ENCODE data around the gene IQCH.

IQCH gene

DNA sequence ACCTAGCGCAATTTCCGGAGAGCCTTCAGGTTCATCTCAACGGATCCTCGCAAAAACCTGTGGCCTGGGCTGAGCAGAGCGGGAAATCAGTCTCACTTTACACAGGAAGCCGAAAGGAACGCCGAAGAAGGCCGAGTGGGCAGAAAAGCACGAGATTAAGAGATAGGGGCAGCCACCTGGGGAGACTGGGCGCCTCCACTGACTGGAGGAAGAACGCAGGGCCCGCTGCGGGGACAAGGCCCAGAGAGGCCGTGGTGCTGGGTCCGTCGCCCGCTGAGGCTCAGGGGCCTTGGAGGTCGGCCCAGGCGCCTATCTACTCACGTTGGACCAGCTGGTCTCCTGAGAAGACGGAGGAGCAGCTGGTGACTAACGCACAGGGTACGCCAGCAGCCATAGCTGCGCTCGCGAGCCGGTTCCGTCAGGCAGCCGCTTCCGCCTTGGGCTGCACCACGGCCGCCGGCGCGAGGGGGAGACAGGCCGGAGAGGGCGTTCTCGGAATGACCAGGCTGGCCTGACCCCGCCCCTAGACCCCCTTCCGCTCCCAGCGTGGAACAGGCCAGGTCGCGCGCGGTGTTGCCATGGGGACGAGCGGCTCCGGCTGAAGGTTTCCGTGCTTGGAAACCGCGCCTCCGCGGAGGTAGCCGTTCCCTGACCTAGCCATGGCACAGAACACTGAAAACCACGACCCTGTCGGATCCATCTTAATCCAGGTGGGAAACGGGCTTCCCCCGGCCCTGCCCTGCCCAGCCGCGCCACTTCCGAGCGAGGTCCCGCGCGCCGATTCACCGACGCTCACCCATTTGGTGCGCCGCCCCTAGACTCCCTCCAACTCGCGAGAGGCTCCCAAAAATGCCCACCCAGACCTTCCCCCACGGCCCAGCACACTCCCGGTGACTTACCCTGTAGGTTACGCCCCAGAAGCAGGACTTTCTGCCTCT, at the start of gene IQCH, which contains the start of gene AAGAB:
IQCH (plus strand) TSS at position 549 of the 938 bp plus-strand sequence; CDS start at position 660, 111 bp downstream.
AAGAB (minus strand) TSS at position 424 of the 938 bp plus-strand sequence; CDS start at position 394, 30 bp downstream.
- DNase-seq (ENCODE audit: low read depth in 2 of 2): peak; percentile 98 to 99

DNA sequence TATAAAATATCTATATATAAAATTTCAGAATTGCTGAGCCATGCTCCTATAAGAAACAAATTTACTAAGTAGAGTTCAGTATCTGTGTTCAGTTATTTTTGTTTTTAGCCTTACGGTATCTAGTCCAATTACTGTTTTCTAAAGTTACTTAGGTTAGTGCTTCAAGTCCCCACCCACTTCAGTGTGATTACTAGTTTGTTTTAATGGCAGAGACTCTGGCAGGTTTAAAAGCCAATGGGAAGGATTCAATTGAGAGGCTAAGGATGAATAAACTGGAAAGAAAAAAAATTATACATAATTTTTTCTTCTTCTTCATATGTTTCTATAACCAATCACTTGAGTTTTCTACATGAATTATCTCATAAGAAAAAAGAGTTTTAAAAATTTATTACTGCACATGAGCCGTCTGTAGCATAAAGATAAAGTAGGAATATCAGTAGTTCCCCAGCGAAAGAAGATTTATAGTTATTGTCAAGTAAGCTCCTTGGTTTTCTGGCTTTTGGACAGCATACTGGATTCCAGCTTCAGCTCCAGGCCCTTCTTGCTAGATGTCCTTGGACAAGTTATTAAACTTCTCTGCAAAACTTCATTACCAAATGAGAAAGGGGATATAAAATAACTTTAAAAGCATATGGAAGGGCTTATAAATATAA, 46.9 kb upstream of the IQCH start:
- no peak for DNase-seq (ENCODE audit: low read depth in 2 of 2)

DNA sequence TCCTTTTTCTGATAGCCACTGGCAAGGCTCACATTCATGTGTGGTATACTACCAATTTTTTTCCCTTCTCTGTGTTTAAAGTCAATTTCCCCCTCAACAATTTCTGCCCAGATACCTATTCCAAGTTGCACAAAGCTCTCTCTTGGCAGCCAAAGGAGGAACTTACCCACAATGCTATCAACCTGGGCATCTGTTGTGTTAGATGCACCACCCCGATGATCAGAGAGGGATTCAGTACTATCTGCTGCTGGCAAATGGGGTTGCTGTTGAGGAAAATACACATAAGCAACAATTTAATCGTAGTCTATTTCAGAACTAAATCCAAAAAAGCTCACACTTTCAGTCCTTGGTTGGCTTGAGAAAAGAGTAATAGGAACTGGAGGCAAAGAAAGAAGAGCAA, 46.2 kb upstream of the IQCH start:
- DNase-seq (ENCODE audit: low read depth in 2 of 2): no peak

DNA sequence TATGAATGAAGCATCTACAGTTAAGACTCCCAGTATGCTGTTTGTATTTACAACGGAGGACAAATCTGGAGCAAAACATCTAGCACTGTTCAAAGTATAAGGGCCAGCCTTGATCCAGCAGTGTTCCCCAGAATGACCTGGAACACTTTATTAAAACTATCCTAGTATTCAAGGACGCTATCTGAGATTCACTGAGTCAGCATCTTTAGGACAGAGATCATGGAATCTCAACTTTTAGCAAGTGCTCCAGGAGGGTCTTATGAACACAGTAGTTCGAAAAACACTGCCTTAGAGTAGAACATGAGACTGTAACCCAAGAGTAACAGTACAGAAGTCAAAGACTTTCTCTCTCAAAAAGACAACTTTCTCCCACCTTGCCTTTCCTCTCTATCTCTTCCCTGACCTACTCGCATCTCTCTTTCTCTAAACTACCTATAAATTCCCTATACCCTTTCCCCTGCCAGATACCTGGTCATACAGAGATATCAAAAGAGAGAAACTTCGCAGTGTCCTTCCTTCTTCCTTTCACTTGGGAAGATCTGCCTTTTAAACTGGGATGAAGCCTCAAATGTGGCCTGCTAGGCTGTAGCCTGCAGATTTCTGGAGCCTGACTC, 43.9 kb upstream of the IQCH start:
- no peak for DNase-seq (ENCODE audit: low read depth in 2 of 2)

DNA sequence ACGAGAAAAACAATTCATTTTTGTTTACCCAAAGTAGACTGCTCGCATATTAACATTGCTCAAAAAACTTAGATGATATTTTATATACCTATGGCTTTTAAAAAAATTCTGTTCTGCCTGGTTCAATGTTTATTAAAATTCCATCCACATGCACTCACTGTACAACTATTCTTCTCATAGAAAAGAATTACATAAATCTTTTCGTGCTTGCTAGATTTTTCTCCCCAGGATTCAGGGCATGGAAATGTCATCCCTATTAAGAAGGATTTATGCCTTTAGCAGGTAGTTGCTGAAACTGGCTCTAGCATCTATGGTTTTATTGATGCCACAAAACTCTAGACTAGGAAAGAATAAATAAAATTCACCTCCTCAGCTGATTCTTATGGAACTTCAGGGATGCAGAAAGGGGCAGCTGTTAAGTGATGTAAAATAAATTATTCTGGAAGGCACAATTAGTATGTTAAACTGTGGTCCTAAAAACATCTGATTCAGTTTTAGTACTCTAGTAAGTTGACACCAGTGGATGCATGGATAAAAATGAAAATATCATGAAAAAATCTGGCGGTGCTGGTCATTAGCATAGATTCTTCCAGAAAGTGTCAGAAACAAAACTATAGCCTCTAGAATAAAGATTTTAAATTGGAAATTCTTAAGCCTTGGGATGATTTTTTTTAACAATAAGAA, 41.8 kb upstream of the IQCH start:
- no peak for DNase-seq (ENCODE audit: low read depth in 2 of 2)

DNA sequence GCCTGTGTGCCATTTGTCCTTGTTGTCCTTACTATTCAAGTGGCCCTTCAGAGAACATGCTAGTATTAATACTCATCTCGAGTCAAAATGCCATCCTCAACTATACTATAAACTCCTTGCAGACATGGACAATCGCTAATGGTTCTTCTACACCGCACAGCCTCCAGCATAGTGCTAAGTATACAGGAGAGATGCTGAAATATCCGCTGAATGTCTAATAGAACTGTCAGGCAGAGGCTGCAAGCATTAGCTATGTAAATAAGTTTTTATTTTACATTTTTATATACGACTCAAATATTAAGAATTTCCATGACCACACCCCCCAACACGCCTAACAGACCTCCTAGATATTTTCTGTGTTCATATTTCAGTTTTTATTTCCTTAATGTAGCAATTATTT, 39.5 kb upstream of the IQCH start:
- DNase-seq (ENCODE audit: low read depth in 2 of 2): no peak

DNA sequence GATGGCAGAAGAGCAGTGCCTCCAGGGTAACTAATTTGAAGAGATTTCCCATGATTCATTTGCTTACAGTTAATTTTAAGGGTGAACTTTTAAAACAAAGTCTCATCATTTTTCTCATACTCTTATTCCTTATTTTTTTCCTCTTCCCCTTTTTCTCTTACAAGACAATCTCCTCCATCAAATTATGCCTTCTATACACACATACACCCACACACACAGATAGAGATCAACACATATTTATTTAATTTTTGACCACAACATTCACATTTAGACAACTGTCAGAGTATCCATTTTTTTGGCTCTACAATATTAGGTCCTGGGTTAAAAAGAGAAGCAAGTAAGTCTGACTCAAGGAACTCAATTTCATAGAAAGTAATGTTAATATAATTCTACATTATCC, 37.7 kb upstream of the IQCH start:
- no peak for DNase-seq (ENCODE audit: low read depth in 2 of 2)

DNA sequence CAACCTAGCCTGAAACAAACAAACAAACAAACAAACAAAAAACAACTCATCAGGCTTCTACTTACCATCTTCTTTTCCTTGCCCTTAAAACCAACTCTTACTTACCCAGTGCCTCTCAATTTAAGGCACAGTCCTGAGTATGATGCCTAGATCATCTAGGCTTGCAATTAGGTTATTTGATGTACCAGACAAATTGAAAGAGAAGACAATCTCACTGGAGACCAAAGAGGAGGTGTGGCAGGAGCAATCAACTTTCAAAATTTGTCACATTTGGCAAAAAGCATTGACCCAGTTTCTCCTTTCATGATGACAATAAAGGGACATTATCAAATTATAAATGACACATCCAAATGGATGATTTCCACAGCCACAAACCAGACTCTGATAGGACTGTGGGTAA, 36.2 kb upstream of the IQCH start:
- no peak for DNase-seq (ENCODE audit: low read depth in 2 of 2)

DNA sequence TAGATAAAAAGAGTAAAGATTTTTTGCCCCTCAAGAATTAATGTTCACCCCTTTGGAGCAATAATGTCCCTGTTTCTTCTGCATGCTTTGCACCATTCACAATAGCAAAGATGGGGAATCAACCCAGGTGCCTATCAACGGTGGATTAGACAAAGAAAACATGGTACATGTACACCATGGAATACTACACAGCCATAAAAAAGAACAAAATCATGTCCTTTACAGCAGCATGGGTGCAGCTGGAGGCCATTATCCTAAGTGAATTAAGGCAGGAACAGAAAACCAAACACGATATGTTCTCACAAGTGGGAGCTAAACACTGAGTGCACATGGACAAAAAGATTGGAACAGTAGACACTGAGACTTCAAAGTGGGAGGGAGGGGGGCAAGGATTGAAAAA, 35.3 kb upstream of the IQCH start:
- DNase-seq (ENCODE audit: low read depth in 2 of 2): no peak

DNA sequence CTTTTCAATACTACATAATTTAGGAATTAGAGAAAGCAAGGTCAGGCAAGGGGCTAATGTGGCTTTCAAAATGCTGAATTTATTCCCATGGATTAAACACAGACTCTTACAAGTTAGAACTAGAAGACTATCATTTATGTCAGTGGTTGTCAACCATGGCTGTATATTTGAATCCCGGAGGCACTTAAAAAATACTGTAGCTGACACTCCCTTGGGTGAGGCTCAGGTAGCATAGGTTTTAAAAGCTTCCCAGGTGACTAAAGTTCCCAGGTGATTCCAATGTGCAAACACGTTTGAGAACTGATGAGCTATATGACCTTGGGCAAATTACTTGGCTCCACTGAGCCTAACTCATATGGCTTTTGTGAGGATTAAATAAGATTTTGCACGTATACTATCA, 29.7 kb upstream of the IQCH start:
- DNase-seq (ENCODE audit: low read depth in 2 of 2): no peak

DNA sequence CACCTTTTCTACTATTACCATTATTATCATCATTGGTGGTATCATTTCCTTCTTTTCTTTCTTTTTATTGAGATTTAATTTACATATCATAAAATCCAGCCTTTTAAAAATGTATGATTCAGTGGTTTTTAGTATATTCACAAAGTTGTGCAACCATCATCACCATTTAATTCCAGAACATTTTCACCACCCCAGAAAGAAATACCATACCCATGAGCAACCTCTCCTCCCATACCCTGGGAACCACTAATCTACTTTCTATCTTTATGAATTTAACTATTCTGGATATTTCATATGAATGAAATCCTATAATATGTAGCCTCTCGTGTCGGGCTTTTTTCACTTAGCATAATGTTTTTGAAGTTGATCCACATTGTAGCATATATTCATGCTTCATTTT, 29.2 kb upstream of the IQCH start:
- DNase-seq (ENCODE audit: low read depth in 2 of 2): no peak

DNA sequence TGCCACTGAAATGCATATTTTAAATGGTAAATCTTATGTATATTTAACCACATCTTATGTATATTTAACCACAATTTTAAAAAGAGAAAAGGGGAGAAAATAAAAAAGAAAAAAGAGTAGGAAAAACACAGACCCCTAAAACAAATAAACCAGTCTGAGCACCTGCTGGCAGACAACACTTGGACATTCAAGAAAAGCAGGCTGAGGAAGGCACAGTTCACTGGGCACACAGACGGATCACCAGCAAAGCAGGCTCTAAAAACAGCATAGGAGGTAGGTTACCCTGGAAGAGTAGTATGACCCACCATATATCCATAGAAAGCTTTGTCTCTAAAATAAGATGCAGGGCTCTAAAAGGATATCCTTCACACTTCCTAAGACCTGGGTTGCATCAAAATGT, 27.2 kb upstream of the IQCH start:
- no peak for DNase-seq (ENCODE audit: low read depth in 2 of 2)

DNA sequence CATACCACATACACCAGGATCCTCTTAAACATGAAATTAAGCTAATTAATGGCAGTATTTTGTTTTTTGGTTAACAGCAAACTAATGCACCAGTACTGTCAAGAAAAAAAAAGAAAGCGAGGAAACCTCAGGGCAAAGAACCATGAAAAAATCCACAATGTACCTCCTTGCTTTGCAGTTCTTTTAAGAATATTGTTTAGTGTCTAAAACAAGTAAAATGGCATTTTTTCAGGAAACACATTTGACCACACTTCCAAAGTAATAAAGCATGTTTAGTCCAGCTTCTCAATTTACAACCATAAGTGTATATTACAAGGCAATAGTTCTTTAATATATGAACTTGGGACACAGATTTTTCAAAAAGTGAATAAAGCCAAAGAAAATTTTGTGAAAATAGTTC, 26.7 kb upstream of the IQCH start:
- DNase-seq (ENCODE audit: low read depth in 2 of 2): no peak

DNA sequence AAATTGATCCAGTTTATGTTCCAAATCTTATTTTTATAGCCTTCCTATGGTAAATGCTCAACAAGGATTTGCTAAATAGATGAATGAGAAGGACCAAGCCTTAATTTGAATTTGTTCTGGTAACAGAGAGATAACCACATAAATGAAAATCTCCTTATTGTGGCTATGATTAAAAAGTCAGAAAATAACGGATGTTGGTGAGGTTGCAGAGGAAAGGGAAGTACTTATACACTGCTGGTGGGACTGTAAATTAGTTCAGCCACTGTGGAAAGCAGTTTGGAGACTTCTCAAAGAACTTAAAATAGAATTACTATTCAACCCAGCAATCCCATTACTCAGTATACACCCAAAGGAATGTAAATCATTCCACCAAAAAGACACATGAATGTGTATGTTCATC, 26.3 kb upstream of the IQCH start:
- no peak for DNase-seq (ENCODE audit: low read depth in 2 of 2)

DNA sequence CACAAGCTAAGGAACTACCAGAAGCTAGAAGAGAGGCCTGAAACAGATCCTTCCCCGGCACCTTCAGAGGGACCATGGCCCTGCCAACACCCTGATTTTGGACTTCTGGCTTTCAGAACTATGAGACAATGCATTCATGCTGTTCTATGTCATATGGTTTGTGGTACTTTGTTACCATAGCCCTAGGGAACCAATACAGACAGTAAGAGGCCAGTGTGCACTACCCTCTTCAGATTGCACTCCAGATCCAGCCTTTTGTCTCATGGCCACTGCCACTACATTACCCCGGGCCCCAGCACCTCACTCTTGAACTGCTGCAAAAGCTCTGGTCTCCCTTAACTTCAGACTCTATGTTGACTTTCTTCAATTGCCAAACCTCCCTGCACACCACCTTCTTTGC, 24.1 kb upstream of the IQCH start:
- DNase-seq (ENCODE audit: low read depth in 2 of 2): no peak

DNA sequence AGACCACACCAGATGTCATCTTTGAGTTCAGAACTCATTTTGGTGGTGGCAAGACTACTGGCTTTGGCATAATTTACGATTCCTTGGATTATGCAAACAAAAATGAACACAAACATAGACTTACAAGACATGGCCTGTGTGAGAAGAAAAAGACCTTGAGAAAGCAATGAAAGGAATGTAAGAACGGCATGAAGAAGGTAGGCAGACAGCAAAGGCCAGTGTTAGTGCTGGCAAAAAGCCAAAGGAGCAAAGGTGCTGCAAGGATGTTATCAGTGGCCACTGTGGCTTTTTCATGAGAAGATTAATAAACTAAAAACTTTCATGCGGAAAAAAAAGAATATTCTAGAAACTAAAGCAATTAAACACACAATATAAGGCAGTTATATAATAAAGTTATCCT, 22.0 kb upstream of the IQCH start:
- DNase-seq (ENCODE audit: low read depth in 2 of 2): no peak

DNA sequence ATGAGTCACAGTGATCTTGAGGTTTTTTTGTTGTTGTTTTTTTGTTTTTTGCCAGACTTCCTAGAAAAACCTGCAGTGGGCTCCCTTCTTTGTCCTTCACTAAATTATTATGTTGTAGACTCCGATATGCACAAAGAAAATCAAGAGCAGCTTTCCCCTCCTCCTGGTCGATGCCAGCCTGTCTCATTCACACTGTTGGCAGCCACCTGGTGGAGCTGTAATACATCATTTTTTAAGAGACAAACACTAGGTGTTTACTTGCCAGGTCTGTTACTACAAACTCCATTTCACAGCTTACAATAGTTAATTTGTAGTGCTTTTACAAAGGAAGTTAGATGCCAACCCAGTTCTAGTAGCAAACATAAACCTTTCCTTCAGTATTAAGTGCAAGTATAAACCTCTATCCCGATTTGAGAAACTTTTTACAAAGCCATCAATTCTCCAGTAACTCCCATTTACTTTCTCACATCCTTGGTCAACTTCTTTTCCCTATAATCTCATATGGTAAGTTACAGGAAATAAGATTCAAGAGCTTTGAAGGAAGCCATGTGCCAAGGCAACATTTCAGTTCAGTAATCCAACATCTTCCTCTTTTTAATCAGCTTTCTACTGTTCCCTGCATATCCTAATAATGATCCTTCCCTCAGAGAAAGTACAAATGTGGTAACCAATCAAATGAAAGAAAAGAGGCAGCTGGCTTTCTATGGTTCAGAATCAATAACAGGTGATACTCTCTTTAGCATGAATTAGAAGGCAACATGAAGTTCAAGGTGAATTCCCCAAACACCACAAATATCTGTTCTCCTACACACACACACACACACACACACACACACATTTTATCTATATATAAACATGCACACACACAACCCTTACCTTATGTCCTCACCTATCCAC, 14.1 kb upstream of the IQCH start:
- DNase-seq (ENCODE audit: low read depth in 2 of 2): no peak

DNA sequence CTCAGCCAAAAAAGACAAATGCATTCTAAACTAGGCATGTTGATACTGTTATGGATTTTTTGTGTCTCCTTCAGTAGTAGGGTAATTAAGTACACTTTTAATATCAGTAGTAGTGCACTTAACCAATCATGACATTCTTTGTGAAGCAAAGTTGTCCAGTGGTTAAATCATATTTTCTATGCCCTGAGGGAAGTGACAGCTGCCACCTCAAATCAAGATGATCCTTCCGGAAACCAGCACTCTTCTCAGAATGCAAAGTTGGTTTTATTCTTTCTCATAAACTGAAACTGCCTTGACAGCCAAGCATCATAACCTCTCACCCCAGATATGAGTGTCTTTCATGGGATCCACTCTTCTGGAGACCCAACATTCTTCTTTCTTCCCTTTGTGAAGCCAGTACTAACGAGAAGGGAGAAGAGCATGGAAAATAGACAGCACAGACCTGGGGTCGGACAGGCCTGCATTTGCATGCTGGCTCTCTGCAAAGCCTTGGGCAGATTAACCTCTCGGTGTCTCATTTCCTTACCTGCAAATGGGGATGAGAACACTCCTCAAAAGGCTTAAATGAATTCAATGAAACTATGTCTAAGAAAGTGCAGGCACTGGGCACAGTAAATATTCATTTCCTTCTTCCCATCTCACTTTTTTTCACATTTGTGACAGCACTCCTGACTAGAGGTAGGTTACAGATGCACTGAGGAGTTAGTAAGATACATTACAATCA, 13.3 kb upstream of the IQCH start:
- DNase-seq (ENCODE audit: low read depth in 2 of 2): no peak

DNA sequence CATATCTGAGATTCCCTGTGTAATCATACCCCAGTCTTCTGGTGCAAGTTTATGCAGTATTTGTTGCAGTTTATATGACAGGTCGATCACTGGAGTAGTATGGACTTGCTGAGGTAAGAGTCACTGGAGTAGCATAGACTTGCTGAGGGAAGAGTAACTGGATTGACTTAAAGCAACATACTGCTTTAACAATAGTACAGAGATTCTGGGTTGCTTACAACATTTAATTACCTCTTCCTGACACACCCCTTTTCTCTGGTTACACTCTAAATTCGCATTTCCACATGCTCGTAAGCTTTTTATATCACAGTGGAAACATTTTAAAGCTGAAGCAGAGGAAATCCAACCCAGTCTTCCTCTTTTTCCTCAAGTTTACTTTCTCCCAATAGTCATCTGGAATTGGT, 11.9 kb upstream of the IQCH start:
- no peak for DNase-seq (ENCODE audit: low read depth in 2 of 2)

DNA sequence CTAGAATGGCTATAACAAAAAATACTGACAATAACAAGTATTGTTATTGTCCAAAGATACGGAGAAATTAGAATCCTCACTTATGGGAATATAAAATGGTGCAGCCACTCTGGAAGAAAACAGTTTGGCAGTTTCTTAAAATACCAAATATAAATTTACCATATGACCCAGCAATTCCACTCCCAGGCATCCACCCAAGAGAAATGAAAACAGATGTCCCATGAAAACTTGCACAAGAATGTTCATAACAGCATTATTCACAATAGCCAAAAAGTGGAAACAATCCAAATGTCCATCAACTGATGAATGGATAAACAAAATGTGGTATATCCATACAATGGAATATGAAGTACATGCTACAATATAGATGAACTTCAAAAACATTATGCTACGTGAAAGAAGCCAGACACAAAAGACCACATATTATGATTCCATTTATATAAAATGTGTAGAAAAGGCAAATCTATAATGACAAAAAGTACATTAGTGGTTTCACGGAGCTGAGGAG, 9.6 kb upstream of the IQCH start:
- no peak for DNase-seq (ENCODE audit: low read depth in 2 of 2)

All from stimulated activated CD8-positive, alpha-beta memory T cell treated with anti-CD3 and anti-CD28 coated beads, Interleukin-2, amount 100 ng/mL, for 48 hours (primary cell).